ENCODE measurements around the gene FRS3. TPM values are rescaled to one million over a fixed set of nuclear protein-coding genes. Genes with fewer than 3 reads are reported as not detected.
A peak's percentile ranks its signal among the peaks of the same experiment; 100 is the strongest.

Gene FRS3
- total RNA-seq, 1 experiment from 2014 or later, result 4.3 TPM

GRCh38 chr6:41723530-41724227 is 56.0 kb downstream of the FRS3 start:
- CTCF ChIA-PET, result interaction anchor here (0.6 kb wide), 1 partner anchor 292 kb away, joined by 3 read pairs; no protein-coding TSS in a partner anchor
- TF ChIP-seq EZH2 (IDR thresholded peaks at IDR 0.05; ENCODE audit: low read length, unreplicated experiment), result no peak
- no peak for TF ChIP-seq CTCF (conservative IDR thresholded peaks at IDR 0.05; ENCODE audit: low read depth, low read length)
- no peak for TF ChIP-seq EZH2phosphoT487 (IDR thresholded peaks at IDR 0.05; ENCODE audit: borderline replicate concordance, low read length)
- Histone ChIP-seq H3F3A (ENCODE audit: low read length, unreplicated experiment) (no peaks in the 10 kb centered on the region), H3K79me2 (ENCODE audit: low read length) (no peaks in the 10 kb centered on the region), H3K4me1 (ENCODE audit: insufficient read depth, low read length) (no peaks in the 10 kb centered on the region; the same call in 1 of the 2 replicates), H3K27ac (ENCODE audit: low read length) (no peak overlapping the region), H3K9me2 (replicated peaks; ENCODE audit: low read length) (no peaks in the 10 kb centered on the region), H3K4me3 (ENCODE audit: low read length) (no peak overlapping the region), H2AFZ (ENCODE audit: low read length) (no peak overlapping the region), H3K27me3 (ENCODE audit: low read length) (no peaks in the 10 kb centered on the region), H3K9ac (ENCODE audit: low read length) (no peak overlapping the region), H3K9me3 (ENCODE audit: low read length) (no peaks in the 10 kb centered on the region), H4K20me1 (ENCODE audit: low read length) (no peaks in the 10 kb centered on the region), H3K4me2 (ENCODE audit: low read length) (no peak overlapping the region), H3K36me3 (ENCODE audit: low read depth, low read length) (no peaks in the 10 kb centered on the region)
- peak; percentile 72 for ATAC-seq
- peak; percentile 47 for DNase-seq
- POLR2A ChIA-PET (ENCODE audit: unreplicated experiment), result no interaction called here
- no TSS peak for BruUV-seq (replicated peaks)
- intact Hi-C loops (cut with micrococcal nuclease), result no loop called here

- no peak for ATAC-seq
- Histone ChIP-seq H3K4me3 (ENCODE audit: low read length) (no peak overlapping the region), H4K20me1 (ENCODE audit: low read length) (no peaks in the 10 kb centered on the region), H3K79me2 (ENCODE audit: low read length) (no peaks in the 10 kb centered on the region), H3K36me3 (ENCODE audit: low read depth, low read length) (no peaks in the 10 kb centered on the region), H2AFZ (ENCODE audit: low read length) (no peak overlapping the region), H3K4me2 (ENCODE audit: low read length) (no peak overlapping the region), H3K9me2 (replicated peaks; ENCODE audit: low read length) (no peaks in the 10 kb centered on the region), H3K27me3 (ENCODE audit: low read length) (no peaks in the 10 kb centered on the region), H3F3A (ENCODE audit: low read length, unreplicated experiment) (no peaks in the 10 kb centered on the region), H3K27ac (ENCODE audit: low read length) (no peak overlapping the region), H3K9ac (ENCODE audit: low read length) (no peak overlapping the region), H3K4me1 (ENCODE audit: insufficient read depth, low read length) (no peaks in the 10 kb centered on the region; the same call in 1 of the 2 replicates), H3K9me3 (ENCODE audit: low read length) (no peaks in the 10 kb centered on the region)
- ChIA-PET CTCF (no interaction called here), POLR2A (ENCODE audit: unreplicated experiment) (no interaction called here)
- DNase-seq, result no peak
- TF ChIP-seq CTCF (conservative IDR thresholded peaks at IDR 0.05; ENCODE audit: low read depth, low read length) (no peak), EZH2phosphoT487 (IDR thresholded peaks at IDR 0.05; ENCODE audit: borderline replicate concordance, low read length) (no peak), EZH2 (IDR thresholded peaks at IDR 0.05; ENCODE audit: low read length, unreplicated experiment) (no peak)
- intact Hi-C loops (cut with micrococcal nuclease), result no loop called here
- no TSS peak for BruUV-seq (replicated peaks)
Observed at GRCh38 chr6:41722969-41723529, 56.7 kb downstream of the FRS3 start.

GRCh38 chr6:41721414-41721813 is 58.3 kb downstream of the FRS3 start:
- no peaks in the 10 kb centered on the region; the same call in 1 of the 2 replicates for H3K4me1 ChIP-seq (ENCODE audit: insufficient read depth, low read length)
- POLR2A ChIA-PET (ENCODE audit: unreplicated experiment), result no interaction called here

More at GRCh38 chr6:41721414-41721813, 58.3 kb downstream of the FRS3 start:
- Histone ChIP-seq H3K4me3 (ENCODE audit: low read length) (no peak overlapping the region), H3K27me3 (ENCODE audit: low read length) (no peaks in the 10 kb centered on the region), H2AFZ (ENCODE audit: low read length) (no peak overlapping the region), H3K36me3 (ENCODE audit: low read depth, low read length) (no peaks in the 10 kb centered on the region), H3K4me2 (ENCODE audit: low read length) (no peak overlapping the region), H3K27ac (ENCODE audit: low read length) (no peak overlapping the region), H3K9me3 (ENCODE audit: low read length) (no peaks in the 10 kb centered on the region), H3K79me2 (ENCODE audit: low read length) (no peaks in the 10 kb centered on the region), H3K9ac (ENCODE audit: low read length) (no peak overlapping the region), H4K20me1 (ENCODE audit: low read length) (no peaks in the 10 kb centered on the region), H3F3A (ENCODE audit: low read length, unreplicated experiment) (no peaks in the 10 kb centered on the region), H3K9me2 (replicated peaks; ENCODE audit: low read length) (no peaks in the 10 kb centered on the region)
- no peak for TF ChIP-seq EZH2 (IDR thresholded peaks at IDR 0.05; ENCODE audit: low read length, unreplicated experiment)
- TF ChIP-seq EZH2phosphoT487 (IDR thresholded peaks at IDR 0.05; ENCODE audit: borderline replicate concordance, low read length), result no peak
- no peak for TF ChIP-seq CTCF (conservative IDR thresholded peaks at IDR 0.05; ENCODE audit: low read depth, low read length)
- no TSS peak for BruUV-seq (replicated peaks)
- no peak for ATAC-seq
- intact Hi-C loops (cut with micrococcal nuclease), result no loop called here
- no peak for DNase-seq
- CTCF ChIA-PET, result no interaction called here

Data from PC-3 (cell line).